ENCODE data around the gene CNOT3. TPM values are rescaled to one million over a fixed set of nuclear protein-coding genes. Genes with fewer than 3 reads are reported as not detected.

CNOT3 gene
- 4.5 and 8.4 TPM in 2 replicates for total RNA-seq

GRCh38 chr19:54137699-54138488 is at the start of gene CNOT3:
Gene CNOT3, plus strand, starts transcription at chr19:54137762. Its CDS starts 5,217 bp downstream, at chr19:54142979.

GRCh38 chr19:54100561-54100960 is 37.0 kb upstream of the CNOT3 start, which contains the start of gene OSCAR:
Gene OSCAR, minus strand, starts transcription at chr19:54100803. Its CDS starts 11 bp downstream, at chr19:54100792.

GRCh38 chr19:54102421-54103169 is 35.0 kb upstream of the CNOT3 start, which contains the start of gene NDUFA3:
Gene NDUFA3, plus strand, starts transcription at chr19:54102855. Its CDS starts 24 bp downstream, at chr19:54102879.

GRCh38 chr19:54115109-54116063 is 22.2 kb upstream of the CNOT3 start, which contains the start of the genes PRPF31 and TFPT:
Gene PRPF31, plus strand, starts transcription at chr19:54115754. Its CDS starts 2,525 bp downstream, at chr19:54118279.
Gene TFPT, minus strand, starts transcription at chr19:54115657. Its CDS starts 388 bp downstream, at chr19:54115269.

GRCh38 chr19:54159352-54160181 is 22.0 kb downstream of the CNOT3 start, which contains the start of gene LENG1:
Gene LENG1, minus strand, starts transcription at chr19:54159721. Its CDS starts 26 bp downstream, at chr19:54159695.

GRCh38 chr19:54172471-54173358 is 35.2 kb downstream of the CNOT3 start, which contains the start of gene TMC4:
Gene TMC4, minus strand, starts transcription at chr19:54173160. Its CDS starts 43 bp downstream, at chr19:54173117.

GRCh38 chr19:54189145-54189734 is 51.7 kb downstream of the CNOT3 start, which contains the start of gene MBOAT7:
Gene MBOAT7, minus strand, starts transcription at chr19:54189580. Its CDS starts 1,072 bp downstream, at chr19:54188508.

GRCh38 chr19:54191011-54191810 is 53.6 kb downstream of the CNOT3 start, which contains the start of gene TSEN34:
Gene TSEN34, plus strand, starts transcription at chr19:54191308. Its CDS starts 57 bp downstream, at chr19:54191365.

Other genes starting within 250 kb of the CNOT3 start
- 0.77 and 2.8 TPM in 2 replicates for gene CACNG7, start 228.5 kb upstream of the CNOT3 start, total RNA-seq
- 0.56 and 1.5 TPM in 2 replicates for gene CACNG8, start 174.8 kb upstream of the CNOT3 start, total RNA-seq
- 1.7 and 1.9 TPM in 2 replicates for gene CACNG6, start 146.1 kb upstream of the CNOT3 start, total RNA-seq
- not detected in 2 replicates for gene VSTM1, start 73.9 kb upstream of the CNOT3 start, total RNA-seq
- gene TARM1, start 56.4 kb upstream of the CNOT3 start, total RNA-seq: not detected in 2 replicates
- gene OSCAR, start 37.0 kb upstream of the CNOT3 start, total RNA-seq: 1.1 and 1.2 TPM in 2 replicates
- 11.3 and 15.3 TPM in 2 replicates for gene NDUFA3, start 34.9 kb upstream of the CNOT3 start, total RNA-seq
- 13.5 and 24.0 TPM in 2 replicates for gene TFPT, start 22.1 kb upstream of the CNOT3 start, total RNA-seq
- gene PRPF31, start 22.0 kb upstream of the CNOT3 start, total RNA-seq: 44.5 and 79.0 TPM in 2 replicates
- 5.1 and 9.0 TPM in 2 replicates for gene LENG1, start 22.0 kb downstream of the CNOT3 start, total RNA-seq
- 0.38 and 1.4 TPM in 2 replicates for gene TMC4, start 35.4 kb downstream of the CNOT3 start, total RNA-seq
- gene MBOAT7, start 51.8 kb downstream of the CNOT3 start, total RNA-seq: 45.7 and 48.3 TPM in 2 replicates
- 76.5 and 88.8 TPM in 2 replicates for gene TSEN34, start 53.5 kb downstream of the CNOT3 start, total RNA-seq
- gene RPS9, start 63.1 kb downstream of the CNOT3 start, total RNA-seq: 1,445 and 1,908 TPM in 2 replicates
- not detected in 2 replicates for gene LILRB3, start 85.2 kb downstream of the CNOT3 start, total RNA-seq
- gene LILRA6, start 105.0 kb downstream of the CNOT3 start, total RNA-seq: not detected in 2 replicates
- not detected in 2 replicates for gene LILRB5, start 119.5 kb downstream of the CNOT3 start, total RNA-seq
- gene LILRB2, start 143.3 kb downstream of the CNOT3 start, total RNA-seq: not detected in 2 replicates
- not detected in 2 replicates for gene LILRA5, start 175.4 kb downstream of the CNOT3 start, total RNA-seq
- gene LILRA4, start 201.4 kb downstream of the CNOT3 start, total RNA-seq: not detected in 2 replicates
- gene LAIR1, start 227.2 kb downstream of the CNOT3 start, total RNA-seq: 0.19 and 0.28 TPM in 2 replicates